IPS-18a (cell line): Measurements from ENCODE around the gene AGER.

Experiments
- H3K27ac ChIP-seq: one replicate; pipeline ENCODE4 v1.5.1; 2013; ENCODE audit warnings: low read length
- H3K27me3 ChIP-seq: one replicate; pipeline ENCODE4 v1.6.1; 2013; ENCODE audit warnings: mild to moderate bottlenecking, low read length; ENCODE audit not compliant: control insufficient read depth, insufficient read depth
- H3K36me3 ChIP-seq: one replicate; pipeline ENCODE4 v1.6.1; 2013; ENCODE audit warnings: low read depth, low read length; ENCODE audit not compliant: control insufficient read depth
- H3K4me1 ChIP-seq: one replicate; pipeline ENCODE4 v1.6.1; 2013; ENCODE audit warnings: low read depth, low read length; ENCODE audit not compliant: control insufficient read depth
- H3K4me3 ChIP-seq: one replicate; pipeline ENCODE4 v1.5.1; 2013; ENCODE audit warnings: low read length
- H3K9ac ChIP-seq: one replicate; pipeline ENCODE4 v1.6.1; 2013; ENCODE audit warnings: mild to moderate bottlenecking, low read length, moderate library complexity
- H3K9me3 ChIP-seq: one replicate; pipeline ENCODE4 v1.6.1; 2013; ENCODE audit warnings: low read depth, low read length; ENCODE audit not compliant: control insufficient read depth

The AGER gene

DNA sequence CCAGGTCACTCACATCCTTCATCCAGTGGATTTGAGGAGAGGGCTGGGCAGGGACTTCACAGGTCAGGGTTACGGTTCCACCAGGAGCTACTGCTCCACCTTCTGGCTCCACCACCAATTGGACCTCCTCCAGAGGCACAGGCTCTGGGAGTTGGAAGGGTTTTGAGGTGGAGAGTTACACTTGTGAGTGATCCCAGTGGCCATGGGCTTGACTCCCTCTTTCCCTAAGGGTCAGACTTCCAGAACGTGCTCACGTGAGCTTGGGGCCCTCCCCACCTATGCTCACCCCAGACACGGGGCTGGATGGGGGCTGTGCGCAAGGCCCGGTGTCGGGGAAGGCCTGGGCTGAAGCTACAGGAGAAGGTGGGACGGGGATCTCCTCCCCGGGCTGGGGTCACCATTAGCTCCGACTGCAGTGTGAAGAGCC is 1.5 kb downstream of the AGER start:
- Histone ChIP-seq H3K4me1 (peaks cover 3% of the 10 kb centered on the region), H3K9ac (no peak overlapping the region), H3K4me3 (no peak overlapping the region), H3K36me3 (peaks cover 27% of the 10 kb centered on the region), H3K9me3 (no peaks in the 10 kb centered on the region), H3K27ac (no peak overlapping the region), H3K27me3 (no peaks in the 10 kb centered on the region)

DNA sequence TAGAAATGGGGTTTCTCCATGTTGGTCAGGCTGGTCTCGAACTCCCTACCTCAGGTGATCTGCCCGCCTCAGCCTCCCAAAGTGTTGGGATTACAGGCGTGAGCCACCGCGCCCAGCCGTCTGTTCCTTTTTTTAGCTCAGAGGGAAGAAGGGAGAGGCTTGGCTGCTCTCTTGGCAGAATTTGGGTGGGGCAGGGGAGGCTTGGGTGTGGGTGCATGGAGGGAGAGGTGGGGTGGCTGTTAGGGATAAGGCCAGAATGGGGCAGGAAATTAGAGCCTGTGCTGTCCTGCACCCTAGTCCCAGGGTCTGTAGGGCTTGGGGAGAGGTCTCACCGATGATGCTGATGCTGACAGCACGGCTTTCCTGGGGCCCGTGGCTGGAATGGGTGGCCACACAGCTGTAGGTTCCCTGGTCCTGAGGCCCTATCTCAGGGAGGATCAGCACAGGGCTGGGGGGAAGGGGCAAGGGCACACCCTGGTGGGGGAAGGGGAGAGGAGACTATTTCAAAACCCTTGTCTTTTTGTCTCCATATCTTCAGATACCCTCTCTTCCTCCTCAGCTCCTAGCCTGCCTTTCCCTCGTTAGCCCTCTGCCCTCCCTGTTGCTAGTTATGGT is 2.0 kb downstream of the AGER start:
- H3K9me3 ChIP-seq, result no peaks in the 10 kb centered on the region
- peaks cover 3% of the 10 kb centered on the region for H3K4me1 ChIP-seq
- no peaks in the 10 kb centered on the region for H3K27me3 ChIP-seq
- H3K9ac ChIP-seq, result no peak overlapping the region
- H3K36me3 ChIP-seq, result peaks cover 22% of the 10 kb centered on the region
- H3K27ac ChIP-seq, result no peak overlapping the region
- no peak overlapping the region for H3K4me3 ChIP-seq

DNA sequence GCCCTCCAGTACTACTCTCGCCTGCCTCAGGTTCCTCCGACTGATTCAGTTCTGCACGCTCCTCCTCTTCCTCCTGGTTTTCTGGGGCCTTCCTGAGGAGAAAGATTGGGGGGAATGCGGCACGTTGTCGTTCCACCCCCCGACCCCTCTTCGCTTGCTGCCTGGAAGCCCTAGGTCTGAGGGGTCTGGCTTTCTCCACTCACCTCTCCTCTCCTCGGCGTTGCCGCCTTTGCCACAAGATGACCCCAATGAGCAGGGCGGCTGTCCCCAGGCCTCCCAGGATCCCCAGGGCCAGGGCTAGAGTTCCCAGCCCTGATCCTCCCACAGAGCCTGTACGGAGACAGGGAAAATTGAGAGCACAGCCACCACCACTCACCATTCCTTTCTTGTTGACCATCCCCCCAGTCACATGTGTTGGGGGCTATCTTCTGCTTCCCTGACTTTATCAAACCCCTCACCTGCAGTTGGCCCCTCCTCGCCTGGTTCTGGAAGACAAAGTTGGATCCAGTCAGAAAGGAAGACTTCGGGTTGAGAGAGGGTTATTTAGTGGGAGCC is 2.8 kb downstream of the AGER start:
- H3K4me1 ChIP-seq, result peaks cover 11% of the 10 kb centered on the region
- H3K36me3 ChIP-seq, result peaks cover 14% of the 10 kb centered on the region
- no peak overlapping the region for H3K27ac ChIP-seq
- no peaks in the 10 kb centered on the region for H3K9me3 ChIP-seq
- H3K4me3 ChIP-seq, result no peak overlapping the region
- H3K9ac ChIP-seq, result no peak overlapping the region
- H3K27me3 ChIP-seq, result no peaks in the 10 kb centered on the region

DNA sequence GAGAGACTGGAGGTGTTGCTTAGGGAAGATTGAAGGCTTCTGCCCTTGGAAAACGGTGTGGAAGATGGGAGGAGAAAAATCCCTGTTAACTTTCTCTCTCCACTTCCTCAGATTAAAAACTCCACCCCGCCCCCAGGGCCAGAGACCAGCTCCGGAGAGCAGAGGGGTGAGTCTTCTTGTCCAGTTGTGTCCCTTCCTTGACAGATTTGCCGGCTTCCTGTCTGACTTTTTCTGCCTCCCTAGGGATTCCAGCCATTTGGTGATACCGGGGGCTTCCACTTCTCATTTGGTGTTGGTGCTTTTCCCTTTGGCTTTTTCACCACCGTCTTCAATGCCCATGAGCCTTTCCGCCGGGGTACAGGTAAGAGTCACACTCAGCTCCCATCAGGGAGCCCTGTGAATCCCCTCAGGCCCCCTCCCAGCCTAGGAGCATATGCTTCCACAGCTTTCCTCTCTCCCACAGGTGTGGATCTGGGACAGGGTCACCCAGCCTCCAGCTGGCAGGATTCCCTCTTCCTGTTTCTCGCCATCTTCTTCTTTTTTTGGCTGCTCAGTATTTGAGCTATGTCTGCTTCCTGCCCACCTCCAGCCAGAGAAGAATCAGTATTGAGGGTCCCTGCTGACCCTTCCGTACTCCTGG is 4.2 kb downstream of the AGER start:
- Histone ChIP-seq H3K9ac (no peak overlapping the region), H3K9me3 (no peaks in the 10 kb centered on the region), H3K36me3 (peaks cover 12% of the 10 kb centered on the region), H3K27me3 (no peaks in the 10 kb centered on the region), H3K4me3 (no peak overlapping the region), H3K4me1 (peaks cover 16% of the 10 kb centered on the region), H3K27ac (no peak overlapping the region)

DNA sequence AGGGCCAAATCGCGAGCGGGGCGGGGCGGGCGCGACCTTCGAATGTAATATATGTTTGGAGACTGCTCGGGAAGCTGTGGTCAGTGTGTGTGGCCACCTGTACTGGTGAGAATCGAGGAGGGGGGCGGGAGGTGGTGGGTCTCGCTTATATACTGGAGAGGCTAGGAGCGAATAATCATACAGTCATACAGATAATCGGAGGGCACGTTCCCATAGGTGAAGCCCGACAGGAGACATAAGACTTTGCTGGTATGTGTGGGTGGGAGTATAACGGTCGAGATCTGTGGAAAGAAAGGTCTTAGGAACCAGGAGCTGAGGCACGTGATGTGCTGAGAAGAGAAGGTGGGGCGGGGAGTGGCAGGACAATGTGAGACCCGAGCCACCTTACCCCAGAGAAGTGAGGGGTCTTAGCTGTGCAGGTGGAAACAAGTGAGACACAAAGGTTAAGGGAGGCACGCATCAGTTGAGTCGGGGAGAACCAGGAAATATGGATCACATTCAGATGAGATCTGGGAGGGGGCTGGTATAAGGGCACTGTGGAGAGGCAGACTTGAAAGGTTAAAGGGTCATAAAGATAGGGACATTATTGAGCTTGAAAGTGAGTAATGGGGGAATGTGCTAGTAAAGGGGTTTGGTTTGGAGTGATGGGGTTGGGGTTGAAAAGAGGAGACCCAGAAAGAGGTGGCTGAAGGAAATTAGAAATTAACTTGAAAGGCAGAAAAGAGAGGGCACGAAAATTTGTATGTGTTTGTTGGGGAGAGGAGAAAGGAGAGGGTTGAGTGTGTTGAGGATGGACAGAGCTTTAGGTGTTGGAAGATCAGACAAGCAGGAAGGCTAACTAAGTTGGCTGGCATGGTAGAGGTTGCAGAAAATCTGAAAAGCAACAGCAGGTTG is 5.3 kb downstream of the AGER start:
- H3K9me3 ChIP-seq, result no peaks in the 10 kb centered on the region
- peaks cover 21% of the 10 kb centered on the region for H3K4me1 ChIP-seq
- peaks cover 15% of the 10 kb centered on the region for H3K36me3 ChIP-seq
- peak overlapping the region; percentile 87 for H3K9ac ChIP-seq
- H3K27ac ChIP-seq, result peak overlapping the region; percentile 54
- peak overlapping the region; percentile 81 for H3K4me3 ChIP-seq
- no peaks in the 10 kb centered on the region for H3K27me3 ChIP-seq

DNA sequence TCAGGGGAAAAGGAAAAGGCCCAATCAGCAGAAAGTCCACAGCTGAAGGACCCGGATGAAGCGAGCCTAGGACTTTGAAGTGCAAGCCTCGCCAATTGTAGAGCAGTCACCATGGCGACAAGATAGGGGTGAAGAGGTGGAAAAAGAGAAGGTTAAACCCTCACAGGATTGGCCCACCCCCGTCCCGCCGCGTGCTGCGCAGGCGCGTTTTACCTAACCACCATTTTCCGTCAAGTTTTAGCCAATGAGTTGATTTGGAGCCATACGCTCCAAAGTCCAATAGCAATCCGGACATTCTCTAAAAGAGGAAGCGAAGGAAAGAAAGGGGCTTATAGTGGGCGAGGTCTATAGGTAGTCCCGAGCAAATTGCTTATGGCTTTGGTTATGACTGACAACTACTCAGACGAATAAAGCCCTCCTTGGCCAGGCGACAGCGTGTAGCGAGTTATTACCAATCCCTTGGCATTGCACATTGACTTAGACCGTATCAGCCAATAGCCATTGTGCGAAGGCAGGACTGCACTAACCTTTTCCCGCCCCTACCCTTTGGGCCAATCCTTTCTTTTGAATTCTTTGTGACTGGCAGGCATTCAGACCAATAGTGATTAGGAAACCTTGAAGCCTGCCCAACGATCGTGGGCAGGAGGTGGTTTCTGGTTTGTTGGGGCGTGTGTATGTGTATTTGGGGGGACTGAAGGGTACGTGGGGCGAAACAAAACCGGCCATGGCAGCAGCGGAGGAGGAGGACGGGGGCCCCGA is 6.1 kb downstream of the AGER start, which contains the start of gene RNF5:
Gene RNF5 (plus strand): TSS at position 618 of the 759 bp plus-strand sequence. CDS start 107 bp downstream, at position 725.
- H3K4me3 ChIP-seq, result peak within 1 kb of the TSS; percentile 81
- no peaks in the 10 kb centered on the region for H3K27me3 ChIP-seq
- peak within 1 kb of the TSS; percentile 87 for H3K9ac ChIP-seq
- H3K4me1 ChIP-seq, result peaks cover 21% of the 10 kb centered on the region
- H3K27ac ChIP-seq, result peak within 1 kb of the TSS; percentile 97
- peaks cover 15% of the 10 kb centered on the region for H3K36me3 ChIP-seq
- no peaks in the 10 kb centered on the region for H3K9me3 ChIP-seq

DNA sequence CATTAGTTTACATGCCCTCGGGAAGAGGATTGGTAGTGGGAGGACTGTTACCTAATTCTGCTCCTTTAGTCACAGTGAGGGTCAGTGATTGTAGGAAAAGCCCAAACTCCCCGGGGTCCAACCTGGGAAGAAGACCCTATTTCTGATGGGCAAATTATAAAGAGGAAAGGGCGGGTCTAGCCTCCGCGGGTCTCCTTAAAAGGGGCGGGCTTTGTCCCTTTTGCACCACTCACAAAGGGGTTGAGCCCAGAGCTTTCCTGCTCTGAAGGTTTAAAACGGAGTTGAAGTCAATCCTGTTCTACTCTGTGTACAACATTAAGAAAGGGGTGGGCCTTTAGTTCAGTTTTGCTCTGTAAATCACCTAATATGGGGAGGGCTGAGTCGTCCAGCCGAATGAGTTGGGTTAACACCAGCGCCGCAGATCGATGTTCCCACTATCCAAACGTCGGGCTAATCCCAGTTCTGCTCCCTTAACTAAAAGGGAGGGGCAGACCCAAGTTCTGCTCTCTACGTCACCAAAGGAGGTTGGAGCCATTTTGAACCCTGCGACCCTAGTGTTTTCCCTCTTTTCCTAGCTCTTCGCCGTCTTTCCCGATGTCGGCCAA is 6.8 kb downstream of the AGER start:
- Histone ChIP-seq H3K27me3 (no peaks in the 10 kb centered on the region), H3K4me3 (peak overlapping the region; percentile 81), H3K9ac (peak overlapping the region; percentile 87), H3K27ac (peak overlapping the region; percentile 97), H3K4me1 (peaks cover 21% of the 10 kb centered on the region), H3K9me3 (no peaks in the 10 kb centered on the region), H3K36me3 (peaks cover 15% of the 10 kb centered on the region)

DNA sequence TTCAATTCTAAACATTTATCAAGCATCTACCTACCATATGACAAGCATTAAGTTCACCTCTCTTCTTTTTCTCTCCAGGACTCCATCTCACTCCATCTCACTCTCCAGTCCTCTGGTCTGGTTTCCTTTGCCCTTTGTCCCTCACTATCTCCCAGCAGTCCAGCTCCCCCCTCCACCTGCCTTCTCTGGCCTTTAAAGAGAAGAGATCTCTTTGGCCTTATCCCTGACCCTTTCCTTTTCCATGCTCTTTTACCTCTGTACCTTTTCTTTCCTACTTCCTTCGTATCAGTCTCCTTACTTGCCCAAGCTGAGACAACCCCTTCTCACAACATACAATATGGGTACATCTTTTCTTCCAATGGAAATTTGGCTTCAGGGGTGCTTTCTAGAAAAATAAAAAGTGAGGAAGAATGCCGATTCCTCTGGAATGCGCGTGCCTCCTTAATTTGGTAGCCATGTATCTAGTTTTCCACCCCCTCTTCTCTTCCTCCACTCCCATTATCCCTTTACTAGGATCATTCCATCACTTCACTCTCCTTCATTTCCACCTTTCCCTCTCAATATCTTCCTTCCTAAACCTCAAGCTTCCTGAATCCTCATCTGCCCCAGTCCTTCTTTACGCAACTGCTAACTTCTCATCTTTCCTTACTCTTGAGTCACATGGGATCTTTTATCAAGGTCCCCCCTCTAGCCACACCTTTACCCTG is 7.4 kb downstream of the AGER start:
- Histone ChIP-seq H3K36me3 (peaks cover 15% of the 10 kb centered on the region), H3K27me3 (no peaks in the 10 kb centered on the region), H3K9ac (peak overlapping the region; percentile 87), H3K4me1 (peaks cover 21% of the 10 kb centered on the region), H3K9me3 (no peaks in the 10 kb centered on the region), H3K27ac (peak overlapping the region; percentile 97), H3K4me3 (peak overlapping the region; percentile 81)

DNA sequence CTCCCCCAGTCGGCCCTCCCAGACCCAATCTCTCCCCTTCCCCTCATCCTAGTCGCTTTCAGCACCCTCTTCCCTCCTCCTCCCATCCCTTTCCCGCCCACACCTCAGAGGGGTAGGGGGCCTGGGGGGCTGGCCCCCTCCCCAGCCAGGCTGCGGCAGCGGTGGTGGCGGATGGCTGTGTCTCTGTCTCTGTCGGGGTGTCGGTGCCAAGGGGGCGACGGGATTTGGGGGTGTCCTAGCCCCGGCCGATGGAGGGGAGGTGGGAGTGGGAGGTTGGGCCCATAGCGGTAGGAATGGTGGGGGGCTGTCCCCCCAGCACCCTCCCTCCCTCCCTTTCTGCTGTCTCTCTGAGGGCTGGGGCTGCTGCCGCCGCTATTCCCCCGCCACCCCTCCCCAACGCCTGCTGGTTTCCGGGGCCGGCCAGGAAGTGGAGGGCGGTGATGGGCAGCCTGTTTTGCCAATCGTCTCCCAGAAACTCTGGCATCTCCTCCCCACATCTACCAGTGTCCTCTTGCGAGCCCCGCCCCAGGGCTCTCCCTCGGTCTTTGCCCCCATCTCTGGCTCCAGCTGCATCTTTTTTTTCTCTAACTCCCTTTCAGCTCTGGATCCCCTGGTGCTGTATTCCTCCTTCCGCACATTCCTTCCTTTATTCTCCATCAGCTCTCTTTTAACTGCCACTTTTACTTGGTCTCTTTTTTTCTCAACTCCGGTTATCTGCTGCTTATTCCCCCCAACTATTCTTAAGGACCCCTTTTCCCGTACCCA is 8.2 kb downstream of the AGER start, which contains the start of gene AGPAT1:
Gene AGPAT1 (minus strand): TSS at position 374 of the 765 bp plus-strand sequence. CDS start 4,588 bp downstream, outside the sequence.
- Histone ChIP-seq H3K9ac (peak within 1 kb of the TSS; percentile 87), H3K4me3 (peak within 1 kb of the TSS; percentile 81), H3K27ac (peak within 1 kb of the TSS; percentile 97), H3K9me3 (no peaks in the 10 kb centered on the region), H3K4me1 (peaks cover 21% of the 10 kb centered on the region), H3K36me3 (peaks cover 13% of the 10 kb centered on the region), H3K27me3 (no peaks in the 10 kb centered on the region)
